ENCODE measurements around the gene SLAIN1. TPM values are rescaled to one million over a fixed set of nuclear protein-coding genes. Genes with fewer than 3 reads are reported as not detected.

Gene SLAIN1
- total RNA-seq, 1 experiment from 2014 or later = 2.4 TPM

- TF ChIP-seq CTCF (conservative IDR thresholded peaks at IDR 0.05) (no peak), EZH2 (IDR thresholded peaks at IDR 0.05; ENCODE audit: low read depth) (no peak)
- H3K27me3 ChIP-seq (ENCODE audit: insufficient read depth, low read depth) = no peaks in the 10 kb centered on the region
- intact Hi-C loops (cut with micrococcal nuclease; ENCODE audit: unreplicated experiment) = no loop called here
- H3K4me2 ChIP-seq = no peak overlapping the region
- H3K9me3 ChIP-seq (ENCODE audit: insufficient read depth, low read depth) = no peaks in the 10 kb centered on the region
- no peaks in the 10 kb centered on the region for H3K79me2 ChIP-seq (ENCODE audit: low read depth)
- H3K4me3 ChIP-seq = no peak overlapping the region
- H3F3A ChIP-seq (ENCODE audit: insufficient read depth, low read depth) = no peaks in the 10 kb centered on the region
- no peak overlapping the region for H2AFZ ChIP-seq
- H3K27ac ChIP-seq = no peak overlapping the region
- no peaks in the 10 kb centered on the region for H3K36me3 ChIP-seq (ENCODE audit: low read depth)
- DNase-seq = no peak
- no peaks in the 10 kb centered on the region for H4K20me1 ChIP-seq (ENCODE audit: insufficient read depth)
- 0 out of 2 replicates have a peak, but pooled peaks cover 5% of the 10 kb centered on the region for H3K9me2 ChIP-seq (ENCODE audit: insufficient read depth)
- no peaks in the 10 kb centered on the region for H3K4me1 ChIP-seq (replicated peaks; ENCODE audit: insufficient read depth)
- POLR2A ChIA-PET (ENCODE audit: unreplicated experiment) = no interaction called here
- BruUV-seq (replicated peaks) = no TSS peak
- CTCF ChIA-PET = no interaction called here
These were observed 43.6 kb downstream of the SLAIN1 start for GRCh38 chr13:77740931-77741596.

- BruUV-seq (replicated peaks) = no TSS peak
- no peaks in the 10 kb centered on the region for H3K36me3 ChIP-seq (ENCODE audit: low read depth)
- no peak overlapping the region for H3K4me3 ChIP-seq
- H3K79me2 ChIP-seq (ENCODE audit: low read depth) = no peaks in the 10 kb centered on the region
- intact Hi-C loops (cut with micrococcal nuclease; ENCODE audit: unreplicated experiment) = no loop called here
- no peaks in the 10 kb centered on the region for H3F3A ChIP-seq (ENCODE audit: insufficient read depth, low read depth)
- no peak overlapping the region for H3K27ac ChIP-seq
- ChIA-PET POLR2A (ENCODE audit: unreplicated experiment) (no interaction called here), CTCF (no interaction called here)
- TF ChIP-seq EZH2 (IDR thresholded peaks at IDR 0.05; ENCODE audit: low read depth) (no peak), CTCF (conservative IDR thresholded peaks at IDR 0.05) (no peak)
- no peaks in the 10 kb centered on the region for H4K20me1 ChIP-seq (ENCODE audit: insufficient read depth)
- H3K27me3 ChIP-seq (ENCODE audit: insufficient read depth, low read depth) = no peaks in the 10 kb centered on the region
- no peak overlapping the region for H2AFZ ChIP-seq
- H3K4me1 ChIP-seq (replicated peaks; ENCODE audit: insufficient read depth) = no peaks in the 10 kb centered on the region
- no peak for DNase-seq
- no peaks in the 10 kb centered on the region for H3K9me3 ChIP-seq (ENCODE audit: insufficient read depth, low read depth)
- no peak overlapping the region for H3K4me2 ChIP-seq
- 0 out of 2 replicates have a peak, but pooled peaks cover 5% of the 10 kb centered on the region for H3K9me2 ChIP-seq (ENCODE audit: insufficient read depth)
These were observed 44.1 kb downstream of the SLAIN1 start for GRCh38 chr13:77741597-77741972.

- no peaks in the 10 kb centered on the region for H3K27me3 ChIP-seq (ENCODE audit: insufficient read depth, low read depth)
- no peak overlapping the region for H3K27ac ChIP-seq
- ChIA-PET CTCF (no interaction called here), POLR2A (ENCODE audit: unreplicated experiment) (no interaction called here)
- intact Hi-C loops (cut with micrococcal nuclease; ENCODE audit: unreplicated experiment) = no loop called here
- H3F3A ChIP-seq (ENCODE audit: insufficient read depth, low read depth) = no peaks in the 10 kb centered on the region
- H4K20me1 ChIP-seq (ENCODE audit: insufficient read depth) = no peaks in the 10 kb centered on the region
- H3K9me2 ChIP-seq (ENCODE audit: insufficient read depth) = 0 out of 2 replicates have a peak, but pooled peaks cover 5% of the 10 kb centered on the region
- TF ChIP-seq EZH2 (IDR thresholded peaks at IDR 0.05; ENCODE audit: low read depth) (no peak), CTCF (conservative IDR thresholded peaks at IDR 0.05) (no peak)
- H3K36me3 ChIP-seq (ENCODE audit: low read depth) = no peaks in the 10 kb centered on the region
- no peaks in the 10 kb centered on the region for H3K79me2 ChIP-seq (ENCODE audit: low read depth)
- H3K4me3 ChIP-seq = no peak overlapping the region
- no peaks in the 10 kb centered on the region for H3K9me3 ChIP-seq (ENCODE audit: insufficient read depth, low read depth)
- H2AFZ ChIP-seq = no peak overlapping the region
- no peaks in the 10 kb centered on the region for H3K4me1 ChIP-seq (replicated peaks; ENCODE audit: insufficient read depth)
- no peak for DNase-seq
- no peak overlapping the region for H3K4me2 ChIP-seq
- BruUV-seq (replicated peaks) = no TSS peak
These were observed 45.3 kb downstream of the SLAIN1 start for GRCh38 chr13:77742801-77743200.

All from PC-9 (cell line).